ENCODE results near the gene MPRIP.

GRCh38 chr17:17004251-17004996, 37.8 kb upstream of the MPRIP start:
- TF ChIP-seq CTCF (IDR thresholded peaks at IDR 0.05 in 8 of 11, conservative IDR thresholded peaks at IDR 0.05 in 3 of 11): no peak
- no peak for TF ChIP-seq POLR2A (IDR thresholded peaks at IDR 0.05)
